K562 (cell line): ENCODE data around the gene IL6R. TPM values are rescaled to one million over a fixed set of nuclear protein-coding genes. Genes with fewer than 3 reads are reported as not detected.
A peak's percentile ranks its signal among the peaks of the same experiment; 100 is the strongest.

Source experiments
- CBX3 ChIP-seq, 2 experiments: IDR thresholded peaks; 1 replicate in 1 of 2; 2 replicates in 1 of 2; pipeline ENCODE4 v1.6.1; 2012; ENCODE audit warnings: inconsistent platforms in 2 of 2, low read length in 2 of 2, borderline replicate concordance in 1 of 2, control low read depth in 1 of 2
- CREM ChIP-seq: IDR thresholded peaks from 2 replicates; pipeline ENCODE4 v1.6.1; 2014; ENCODE audit warnings: antibody characterized with exemption, low read depth
- ETV5 ChIP-seq: sonication (generic); formaldehyde crosslinking; IDR thresholded peaks from 2 replicates; pipeline ENCODE4 v1.4.0; 2020; ENCODE audit warnings: low read depth, mild to moderate bottlenecking, missing genetic modification reagents
- FOSL1 ChIP-seq: fragments of 200-800 bp; sonication (Bioruptor generic); conservative IDR thresholded peaks from 2 replicates; pipeline ENCODE4 v1.6.1; 2016; ENCODE audit warnings: missing genetic modification characterization, missing compliant biosample characterization
- FUS ChIP-seq: fragments of 200-400 bp; formaldehyde crosslinking; optimal IDR thresholded peaks from 2 replicates; pipeline ENCODE3; 2017; ENCODE audit warnings: low read depth, low read length
- GABPA ChIP-seq: fragments of 200-800 bp; sonication (Bioruptor generic); conservative IDR thresholded peaks from 2 replicates; pipeline ENCODE4 v1.6.1; 2016; ENCODE audit warnings: low read depth, missing genetic modification characterization, missing compliant biosample characterization
- HDGF ChIP-seq: fragments of 450-650 bp; IDR thresholded peaks from 2 replicates; pipeline ENCODE4 v1.6.1; 2016
- HMGN3 ChIP-seq: IDR thresholded peaks from 2 replicates; pipeline ENCODE4 v1.6.1; 2011; ENCODE audit warnings: borderline replicate concordance, low read depth, mild to moderate bottlenecking, mixed read lengths, low read length; ENCODE audit not compliant: insufficient read length; ENCODE audit errors: extremely low read depth
- LEF1 ChIP-seq: fragments of 450-650 bp; IDR thresholded peaks from 2 replicates; pipeline ENCODE4 v1.6.1; 2016; ENCODE audit warnings: mild to moderate bottlenecking
- RB1 ChIP-seq: fragments of 450-650 bp; IDR thresholded peaks from 2 replicates; pipeline ENCODE4 v1.6.1; 2017; ENCODE audit warnings: low read depth, mild to moderate bottlenecking
- RBM22 ChIP-seq: fragments of 200-400 bp; formaldehyde crosslinking; IDR thresholded peaks from 2 replicates; pipeline ENCODE4 v1.6.1; 2018; ENCODE audit warnings: low read length, low read depth; ENCODE audit not compliant: poor library complexity, severe bottlenecking
- SLC30A9 ChIP-seq: fragments of 250-450 bp; sonication (Bioruptor Pico); IDR thresholded peaks from 2 replicates; pipeline ENCODE4 v1.8.0; 2022; ENCODE audit warnings: mild to moderate bottlenecking, moderate library complexity
- ZNF212 ChIP-seq: fragments of 450-650 bp; formaldehyde crosslinking; IDR thresholded peaks from 2 replicates; pipeline ENCODE4 v1.4.0; 2020; ENCODE audit warnings: mild to moderate bottlenecking
- ZNF41 ChIP-seq: fragments of 250-450 bp; sonication (Bioruptor Pico); conservative IDR thresholded peaks from 2 replicates; pipeline ENCODE4 v1.4.0; 2020; ENCODE audit warnings: mild to moderate bottlenecking
- ZNF589 ChIP-seq: fragments of 200-800 bp; sonication (Bioruptor generic); IDR thresholded peaks from 2 replicates; pipeline ENCODE4 v1.6.1; 2016; ENCODE audit warnings: low read depth, missing genetic modification characterization, missing compliant biosample characterization
- ZNF766 ChIP-seq: fragments of 200-800 bp; sonication (Bioruptor generic); conservative IDR thresholded peaks from 2 replicates; pipeline ENCODE4 v1.6.1; 2016; ENCODE audit warnings: missing genetic modification characterization, missing compliant biosample characterization
- polyA plus RNA-seq, 8 experiments: library from polyadenylated mRNA; depleted of rRNA in 4 of 8; stranded (reverse) in 5 of 8; unstranded in 3 of 8; fragments of >200 nt; fragmentation: Nextera tagmentation in 2 of 8; fragmentation: Illumina TruSeq in 1 of 8; extraction: Ambion mirVana in 2 of 8; extraction: Trizol in 1 of 8; gene quantifications; 2 replicates each; pipeline versions ENCODE4 v1.2.1 to v1.2.3, GENCODE V29; 2011 to 2014; ENCODE audit warnings: inconsistent platforms in 1 of 8, missing spikeins in 1 of 8
- total RNA-seq, 7 experiments: library from RNA; depleted of rRNA in 6 of 7; stranded (reverse); fragments of >200 nt in 6 of 7; fragmentation: Illumina TruSeq in 2 of 7; extraction: Trizol in 2 of 7; gene quantifications; 2 replicates each; pipeline versions ENCODE4 v1.2.1 to v1.2.3, GENCODE V29; 2011 to 2021; ENCODE audit warnings: low replicate concordance in 1 of 7
- TF ChIP-seq, protein P1 (sequence below): IDR thresholded peaks from 2 replicates; pipeline ENCODE4 v1.6.1; 2014; ENCODE audit warnings: antibody characterized with exemption
- TF ChIP-seq, protein P2 (sequence below): fragments of 150-350 bp; IDR thresholded peaks from 2 replicates; pipeline ENCODE4 v1.6.1; 2014; ENCODE audit warnings: low read depth, mild to moderate bottlenecking, low read length, borderline replicate concordance
- TF ChIP-seq, protein P3 (sequence below): sonication (generic); formaldehyde crosslinking; IDR thresholded peaks from 2 replicates; pipeline ENCODE4 v1.8.1; 2022; ENCODE audit warnings: missing genetic modification reagents
- TF ChIP-seq, protein P4 (sequence below): fragments of 450-650 bp; IDR thresholded peaks from 2 replicates; pipeline ENCODE4 v1.6.1; 2016; ENCODE audit warnings: mild to moderate bottlenecking

The IL6R gene
- total and polyA plus RNA-seq, 9 of the 15 experiments (the other 6 are each of a cell fraction or from before 2014, with no cell fraction given) = 0.05 to 1.1 (median 0.11) TPM; not detected in 2

DNA sequence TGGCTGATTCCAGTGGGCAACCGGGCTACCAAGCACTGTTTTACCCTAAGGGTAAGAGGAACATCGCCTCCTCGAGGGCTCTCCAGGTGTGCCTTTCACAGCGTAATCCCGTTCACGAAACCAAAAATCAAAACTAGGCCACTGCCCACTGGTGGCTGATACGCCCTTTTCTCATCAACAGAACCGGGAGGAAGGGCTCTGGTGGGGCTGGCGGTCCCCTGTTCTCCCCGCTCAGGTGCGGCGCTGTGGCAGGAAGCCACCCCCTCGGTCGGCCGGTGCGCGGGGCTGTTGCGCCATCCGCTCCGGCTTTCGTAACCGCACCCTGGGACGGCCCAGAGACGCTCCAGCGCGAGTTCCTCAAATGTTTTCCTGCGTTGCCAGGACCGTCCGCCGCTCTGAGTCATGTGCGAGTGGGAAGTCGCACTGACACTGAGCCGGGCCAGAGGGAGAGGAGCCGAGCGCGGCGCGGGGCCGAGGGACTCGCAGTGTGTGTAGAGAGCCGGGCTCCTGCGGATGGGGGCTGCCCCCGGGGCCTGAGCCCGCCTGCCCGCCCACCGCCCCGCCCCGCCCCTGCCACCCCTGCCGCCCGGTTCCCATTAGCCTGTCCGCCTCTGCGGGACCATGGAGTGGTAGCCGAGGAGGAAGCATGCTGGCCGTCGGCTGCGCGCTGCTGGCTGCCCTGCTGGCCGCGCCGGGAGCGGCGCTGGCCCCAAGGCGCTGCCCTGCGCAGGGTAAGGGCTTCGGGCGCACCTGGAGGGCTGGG, at the start of gene IL6R (continued):
- TF ChIP-seq RB1 = no peak
- TF ChIP-seq HDGF = no peak
- no peak for TF ChIP-seq LEF1
- peak; percentile 51 for TF ChIP-seq CREM
- TF ChIP-seq ZNF766 (CRISPR knock-in tag) = no peak
- no peak for TF ChIP-seq GABPA (tag)
- TF ChIP-seq FOSL1 (tag) = peak; percentile 86
- TF ChIP-seq, protein P1, sequence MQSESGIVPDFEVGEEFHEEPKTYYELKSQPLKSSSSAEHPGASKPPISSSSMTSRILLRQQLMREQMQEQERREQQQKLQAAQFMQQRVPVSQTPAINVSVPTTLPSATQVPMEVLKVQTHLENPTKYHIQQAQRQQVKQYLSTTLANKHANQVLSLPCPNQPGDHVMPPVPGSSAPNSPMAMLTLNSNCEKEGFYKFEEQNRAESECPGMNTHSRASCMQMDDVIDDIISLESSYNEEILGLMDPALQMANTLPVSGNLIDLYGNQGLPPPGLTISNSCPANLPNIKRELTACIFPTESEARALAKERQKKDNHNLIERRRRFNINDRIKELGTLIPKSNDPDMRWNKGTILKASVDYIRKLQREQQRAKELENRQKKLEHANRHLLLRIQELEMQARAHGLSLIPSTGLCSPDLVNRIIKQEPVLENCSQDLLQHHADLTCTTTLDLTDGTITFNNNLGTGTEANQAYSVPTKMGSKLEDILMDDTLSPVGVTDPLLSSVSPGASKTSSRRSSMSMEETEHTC = no peak
- TF ChIP-seq FUS = no peak
- TF ChIP-seq SLC30A9 = no peak
- TF ChIP-seq, protein P2, sequence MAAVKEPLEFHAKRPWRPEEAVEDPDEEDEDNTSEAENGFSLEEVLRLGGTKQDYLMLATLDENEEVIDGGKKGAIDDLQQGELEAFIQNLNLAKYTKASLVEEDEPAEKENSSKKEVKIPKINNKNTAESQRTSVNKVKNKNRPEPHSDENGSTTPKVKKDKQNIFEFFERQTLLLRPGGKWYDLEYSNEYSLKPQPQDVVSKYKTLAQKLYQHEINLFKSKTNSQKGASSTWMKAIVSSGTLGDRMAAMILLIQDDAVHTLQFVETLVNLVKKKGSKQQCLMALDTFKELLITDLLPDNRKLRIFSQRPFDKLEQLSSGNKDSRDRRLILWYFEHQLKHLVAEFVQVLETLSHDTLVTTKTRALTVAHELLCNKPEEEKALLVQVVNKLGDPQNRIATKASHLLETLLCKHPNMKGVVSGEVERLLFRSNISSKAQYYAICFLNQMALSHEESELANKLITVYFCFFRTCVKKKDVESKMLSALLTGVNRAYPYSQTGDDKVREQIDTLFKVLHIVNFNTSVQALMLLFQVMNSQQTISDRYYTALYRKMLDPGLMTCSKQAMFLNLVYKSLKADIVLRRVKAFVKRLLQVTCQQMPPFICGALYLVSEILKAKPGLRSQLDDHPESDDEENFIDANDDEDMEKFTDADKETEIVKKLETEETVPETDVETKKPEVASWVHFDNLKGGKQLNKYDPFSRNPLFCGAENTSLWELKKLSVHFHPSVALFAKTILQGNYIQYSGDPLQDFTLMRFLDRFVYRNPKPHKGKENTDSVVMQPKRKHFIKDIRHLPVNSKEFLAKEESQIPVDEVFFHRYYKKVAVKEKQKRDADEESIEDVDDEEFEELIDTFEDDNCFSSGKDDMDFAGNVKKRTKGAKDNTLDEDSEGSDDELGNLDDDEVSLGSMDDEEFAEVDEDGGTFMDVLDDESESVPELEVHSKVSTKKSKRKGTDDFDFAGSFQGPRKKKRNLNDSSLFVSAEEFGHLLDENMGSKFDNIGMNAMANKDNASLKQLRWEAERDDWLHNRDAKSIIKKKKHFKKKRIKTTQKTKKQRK = no peak
- TF ChIP-seq ZNF212 (CRISPR knock-in tag) = no peak
- TF ChIP-seq CBX3 (IDR thresholded peaks at IDR 0.05; ENCODE audit: borderline replicate concordance in 1 of 2, low read length in 2 of 2) = no peak
- TF ChIP-seq, protein P3, sequence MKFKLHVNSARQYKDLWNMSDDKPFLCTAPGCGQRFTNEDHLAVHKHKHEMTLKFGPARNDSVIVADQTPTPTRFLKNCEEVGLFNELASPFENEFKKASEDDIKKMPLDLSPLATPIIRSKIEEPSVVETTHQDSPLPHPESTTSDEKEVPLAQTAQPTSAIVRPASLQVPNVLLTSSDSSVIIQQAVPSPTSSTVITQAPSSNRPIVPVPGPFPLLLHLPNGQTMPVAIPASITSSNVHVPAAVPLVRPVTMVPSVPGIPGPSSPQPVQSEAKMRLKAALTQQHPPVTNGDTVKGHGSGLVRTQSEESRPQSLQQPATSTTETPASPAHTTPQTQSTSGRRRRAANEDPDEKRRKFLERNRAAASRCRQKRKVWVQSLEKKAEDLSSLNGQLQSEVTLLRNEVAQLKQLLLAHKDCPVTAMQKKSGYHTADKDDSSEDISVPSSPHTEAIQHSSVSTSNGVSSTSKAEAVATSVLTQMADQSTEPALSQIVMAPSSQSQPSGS (CRISPR knock-in tag) = no peak
- TF ChIP-seq ZNF589 = no peak
- TF ChIP-seq RBM22 = no peak
- TF ChIP-seq, protein P4, sequence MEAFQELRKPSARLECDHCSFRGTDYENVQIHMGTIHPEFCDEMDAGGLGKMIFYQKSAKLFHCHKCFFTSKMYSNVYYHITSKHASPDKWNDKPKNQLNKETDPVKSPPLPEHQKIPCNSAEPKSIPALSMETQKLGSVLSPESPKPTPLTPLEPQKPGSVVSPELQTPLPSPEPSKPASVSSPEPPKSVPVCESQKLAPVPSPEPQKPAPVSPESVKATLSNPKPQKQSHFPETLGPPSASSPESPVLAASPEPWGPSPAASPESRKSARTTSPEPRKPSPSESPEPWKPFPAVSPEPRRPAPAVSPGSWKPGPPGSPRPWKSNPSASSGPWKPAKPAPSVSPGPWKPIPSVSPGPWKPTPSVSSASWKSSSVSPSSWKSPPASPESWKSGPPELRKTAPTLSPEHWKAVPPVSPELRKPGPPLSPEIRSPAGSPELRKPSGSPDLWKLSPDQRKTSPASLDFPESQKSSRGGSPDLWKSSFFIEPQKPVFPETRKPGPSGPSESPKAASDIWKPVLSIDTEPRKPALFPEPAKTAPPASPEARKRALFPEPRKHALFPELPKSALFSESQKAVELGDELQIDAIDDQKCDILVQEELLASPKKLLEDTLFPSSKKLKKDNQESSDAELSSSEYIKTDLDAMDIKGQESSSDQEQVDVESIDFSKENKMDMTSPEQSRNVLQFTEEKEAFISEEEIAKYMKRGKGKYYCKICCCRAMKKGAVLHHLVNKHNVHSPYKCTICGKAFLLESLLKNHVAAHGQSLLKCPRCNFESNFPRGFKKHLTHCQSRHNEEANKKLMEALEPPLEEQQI = no peak
- no peak for TF ChIP-seq ZNF41 (CRISPR knock-in tag)
- TF ChIP-seq ETV5 (CRISPR knock-in tag) = peak; percentile 31; the same call in 1 of the 2 replicates
- no peak for TF ChIP-seq HMGN3
